ENCODE measurements around the gene ZWILCH.

ZWILCH gene

GRCh38 chr15:66483131-66483566 is 22.0 kb upstream of the ZWILCH start:
- no peak overlapping the region for H3K9ac ChIP-seq (ENCODE audit: low read length)
- H2AFZ ChIP-seq (ENCODE audit: low read depth, low read length) = no peak overlapping the region
- TF ChIP-seq CTCF (IDR thresholded peaks at IDR 0.05; ENCODE audit: low read depth, low read length) = no peak
- no peak for TF ChIP-seq EZH2phosphoT487 (IDR thresholded peaks at IDR 0.05; ENCODE audit: low read depth)
- peaks cover 43% of the 10 kb centered on the region for H3K36me3 ChIP-seq (replicated peaks; ENCODE audit: low read depth, low read length)
- H3K4me3 ChIP-seq (ENCODE audit: low read length) = no peak overlapping the region
- H3K27me3 ChIP-seq (ENCODE audit: low read depth, low read length) = no peaks in the 10 kb centered on the region
- H3K4me2 ChIP-seq (ENCODE audit: low read length) = no peak overlapping the region
- H3K4me1 ChIP-seq (ENCODE audit: low read length) = 0 out of 2 replicates have a peak, but pooled peaks cover 4% of the 10 kb centered on the region
- H4K20me1 ChIP-seq (ENCODE audit: insufficient read depth, low read length) = peaks cover 28% of the 10 kb centered on the region
- H3K79me2 ChIP-seq (ENCODE audit: low read length) = no peaks in the 10 kb centered on the region; the same call in 1 of the 2 replicates
- no peak overlapping the region for H3K27ac ChIP-seq (ENCODE audit: low read length)
- no peaks in the 10 kb centered on the region for H3K9me3 ChIP-seq (ENCODE audit: insufficient read depth, low read length)

GRCh38 chr15:66484539-66485112 is 20.5 kb upstream of the ZWILCH start:
- 0 out of 2 replicates have a peak, but pooled peaks cover 4% of the 10 kb centered on the region for H3K4me1 ChIP-seq (ENCODE audit: low read length)
- H3K27me3 ChIP-seq (ENCODE audit: low read depth, low read length) = no peaks in the 10 kb centered on the region
- TF ChIP-seq EZH2phosphoT487 (IDR thresholded peaks at IDR 0.05; ENCODE audit: low read depth) (no peak), CTCF (IDR thresholded peaks at IDR 0.05; ENCODE audit: low read depth, low read length) (no peak)
- no peak overlapping the region for H3K9ac ChIP-seq (ENCODE audit: low read length)
- H3K9me3 ChIP-seq (ENCODE audit: insufficient read depth, low read length) = no peaks in the 10 kb centered on the region
- H3K4me3 ChIP-seq (ENCODE audit: low read length) = no peak overlapping the region
- H4K20me1 ChIP-seq (ENCODE audit: insufficient read depth, low read length) = peaks cover 24% of the 10 kb centered on the region
- H3K36me3 ChIP-seq (replicated peaks; ENCODE audit: low read depth, low read length) = peaks cover 49% of the 10 kb centered on the region
- H2AFZ ChIP-seq (ENCODE audit: low read depth, low read length) = no peak overlapping the region
- H3K79me2 ChIP-seq (ENCODE audit: low read length) = no peaks in the 10 kb centered on the region; the same call in 1 of the 2 replicates
- no peak overlapping the region for H3K4me2 ChIP-seq (ENCODE audit: low read length)
- no peak overlapping the region for H3K27ac ChIP-seq (ENCODE audit: low read length)

- Histone ChIP-seq H3K9ac (ENCODE audit: low read length) (no peak overlapping the region), H3K79me2 (ENCODE audit: low read length) (no peaks in the 10 kb centered on the region; the same call in 1 of the 2 replicates), H3K27ac (ENCODE audit: low read length) (no peak overlapping the region), H3K4me1 (ENCODE audit: low read length) (0 out of 2 replicates have a peak, but pooled peaks cover 4% of the 10 kb centered on the region), H3K4me3 (ENCODE audit: low read length) (no peak overlapping the region), H3K27me3 (ENCODE audit: low read depth, low read length) (no peaks in the 10 kb centered on the region), H3K4me2 (ENCODE audit: low read length) (no peak overlapping the region), H3K9me3 (ENCODE audit: insufficient read depth, low read length) (no peaks in the 10 kb centered on the region), H4K20me1 (ENCODE audit: insufficient read depth, low read length) (peaks cover 15% of the 10 kb centered on the region), H2AFZ (ENCODE audit: low read depth, low read length) (no peak overlapping the region), H3K36me3 (replicated peaks; ENCODE audit: low read depth, low read length) (peaks cover 46% of the 10 kb centered on the region)
- TF ChIP-seq EZH2phosphoT487 (IDR thresholded peaks at IDR 0.05; ENCODE audit: low read depth) (no peak), CTCF (IDR thresholded peaks at IDR 0.05; ENCODE audit: low read depth, low read length) (no peak)
Observed at GRCh38 chr15:66486887-66487286, 18.2 kb upstream of the ZWILCH start.

GRCh38 chr15:66488525-66488924 is 16.6 kb upstream of the ZWILCH start:
- no peak overlapping the region for H3K9ac ChIP-seq (ENCODE audit: low read length)
- no peaks in the 10 kb centered on the region for H3K4me1 ChIP-seq (ENCODE audit: low read length)
- no peak overlapping the region for H2AFZ ChIP-seq (ENCODE audit: low read depth, low read length)
- H3K4me3 ChIP-seq (ENCODE audit: low read length) = no peak overlapping the region
- H3K27ac ChIP-seq (ENCODE audit: low read length) = no peak overlapping the region
- H4K20me1 ChIP-seq (ENCODE audit: insufficient read depth, low read length) = 0 out of 2 replicates have a peak, but pooled peaks cover under 1% of the 10 kb centered on the region
- H3K36me3 ChIP-seq (replicated peaks; ENCODE audit: low read depth, low read length) = peaks cover 44% of the 10 kb centered on the region
- H3K79me2 ChIP-seq (ENCODE audit: low read length) = no peaks in the 10 kb centered on the region
- H3K9me3 ChIP-seq (ENCODE audit: insufficient read depth, low read length) = no peaks in the 10 kb centered on the region
- no peak overlapping the region for H3K4me2 ChIP-seq (ENCODE audit: low read length)
- no peaks in the 10 kb centered on the region for H3K27me3 ChIP-seq (ENCODE audit: low read depth, low read length)
- no peak for TF ChIP-seq EZH2phosphoT487 (IDR thresholded peaks at IDR 0.05; ENCODE audit: low read depth)
- TF ChIP-seq CTCF (IDR thresholded peaks at IDR 0.05; ENCODE audit: low read depth, low read length) = no peak
